HEK293T (cell line): ENCODE measurements around the gene EXOC6.

ENCODE experiments used
- BHLHE40 ChIP-seq: fragments of 450-650 bp; IDR thresholded peaks from 2 replicates; pipeline ENCODE4 v1.6.1; 2016; ENCODE audit warnings: mild to moderate bottlenecking, moderate library complexity, borderline replicate concordance
- CTBP1 ChIP-seq: fragments of 450-650 bp; IDR thresholded peaks from 2 replicates; pipeline ENCODE4 v1.6.1; 2016; ENCODE audit warnings: borderline replicate concordance
- ELF4 ChIP-seq: fragments of 450-650 bp; IDR thresholded peaks from 2 replicates; pipeline ENCODE4 v1.6.1; 2017; ENCODE audit warnings: antibody characterized with exemption
- FOXK2 ChIP-seq: fragments of 450-650 bp; IDR thresholded peaks from 2 replicates; pipeline ENCODE4 v1.6.1; 2016; ENCODE audit warnings: mild to moderate bottlenecking
- LEF1 ChIP-seq: fragments of 450-650 bp; IDR thresholded peaks from 2 replicates; pipeline ENCODE4 v1.6.1; 2017; ENCODE audit warnings: mild to moderate bottlenecking, borderline replicate concordance
- NFRKB ChIP-seq: fragments of 450-650 bp; IDR thresholded peaks from 2 replicates; pipeline ENCODE4 v1.6.1; 2016; ENCODE audit warnings: mild to moderate bottlenecking, moderate library complexity

DNA sequence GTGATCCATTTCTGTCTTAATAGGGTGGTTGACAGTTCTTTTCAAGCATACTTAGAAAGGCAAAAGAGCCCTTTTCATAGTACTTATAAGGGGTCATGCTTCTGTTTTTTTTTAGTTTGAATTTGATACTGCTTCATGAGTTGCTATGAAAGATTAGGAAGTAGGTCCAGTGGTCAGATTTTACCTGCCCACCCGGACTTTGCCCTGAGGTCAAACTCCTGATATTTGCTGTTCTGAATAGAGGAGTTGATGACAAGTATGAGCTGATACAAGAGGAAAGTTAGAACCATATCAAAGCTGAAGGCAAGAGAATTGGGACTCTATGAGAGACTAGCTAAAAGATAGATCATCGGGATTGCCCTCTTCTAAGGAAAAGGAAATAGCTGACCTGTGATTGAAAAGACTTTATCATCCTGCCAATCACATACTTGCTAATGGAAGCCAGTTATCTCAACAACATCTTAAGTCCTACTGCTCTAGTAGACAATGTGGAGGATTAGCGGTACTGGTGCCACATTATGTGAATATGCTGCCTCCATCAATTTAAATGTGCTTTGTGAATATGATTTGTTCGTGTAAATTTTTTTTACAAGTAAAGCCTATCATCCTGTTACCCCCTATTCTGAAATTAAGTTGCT lies 174.8 kb downstream of the EXOC6 start:
- no peak for TF ChIP-seq CTBP1
- TF ChIP-seq BHLHE40, result no peak
- TF ChIP-seq ELF4, result no peak
- TF ChIP-seq LEF1, result no peak
- TF ChIP-seq FOXK2, result no peak
- TF ChIP-seq NFRKB, result no peak
